ENCODE data around the gene FAM236C. TPM values are rescaled to one million over a fixed set of nuclear protein-coding genes. Genes with fewer than 3 reads are reported as not detected.
"Not testable (repeated sequence)": the region's sequence is repeated elsewhere in the genome, so short reads cannot be mapped to it uniquely, and the experiment has no call there.

FAM236C gene
- not detected for polyA plus RNA-seq (ENCODE audit: insufficient read length in 10 of 10)
- long read RNA-seq, donor 1, result 0 reads
- long read RNA-seq, donor 2, result 0 reads
- long read RNA-seq, donor 3, result 0 reads
- long read RNA-seq, donor 4, result 0 reads
- long read RNA-seq, donor 5, result 0 reads
- long read RNA-seq, donor 6, result 0 reads
- long read RNA-seq, donor 7, result 0 reads
- long read RNA-seq, donor 8, result 0 reads
- long read RNA-seq, donor 9, result 0 reads

DNA sequence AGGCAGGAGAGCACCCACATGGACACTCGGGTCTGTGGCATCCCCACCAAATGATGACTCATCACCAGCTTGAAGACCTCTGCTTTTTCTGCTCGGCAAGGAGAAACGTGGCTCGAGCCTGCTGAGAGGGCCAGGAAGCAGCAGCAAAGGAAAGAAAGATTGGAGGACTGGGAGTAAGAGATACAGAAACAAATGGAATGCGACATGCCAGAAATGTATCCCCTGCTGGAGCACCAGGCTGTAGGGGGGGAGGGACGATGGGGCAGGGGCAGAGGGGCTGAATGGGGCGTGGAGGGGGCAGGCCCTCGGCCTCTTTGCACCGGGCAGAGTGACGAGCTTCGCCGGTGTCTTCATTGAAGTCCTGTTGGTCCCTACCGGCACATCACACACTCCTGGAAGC, at the start of gene FAM236C:
TSS of gene FAM236C (plus strand) at position 301 of the 400 bp plus-strand sequence. CDS start 100 bp downstream, outside the sequence.
- DNase-seq, result not testable (repeated sequence)

DNA sequence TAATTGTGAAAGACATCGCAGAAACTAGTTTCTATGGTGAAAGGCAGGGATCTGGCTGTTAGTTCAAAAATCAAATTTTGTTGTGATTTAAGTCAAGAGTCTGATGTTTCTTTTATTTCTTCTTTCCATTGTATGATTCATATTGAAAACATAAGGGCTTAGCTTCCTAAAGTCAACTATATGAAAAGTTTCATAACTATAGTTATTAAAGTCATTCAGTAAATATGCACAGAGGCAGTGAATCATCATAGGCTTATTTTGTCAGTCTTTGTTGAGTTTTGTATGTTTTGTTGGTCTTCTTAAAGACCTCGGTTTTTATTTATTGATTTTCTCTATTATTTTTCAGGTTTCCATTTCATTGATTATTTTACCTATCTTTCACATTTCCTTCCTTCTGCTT, 29.5 kb upstream of the FAM236C start:
- not testable (repeated sequence) for DNase-seq

GRCh38 chrX:72889740-72890139, 22.7 kb upstream of the FAM236C start:
- DNase-seq, result not testable (repeated sequence)

GRCh38 chrX:72916096-72916495, 3.7 kb downstream of the FAM236C start:
- not testable (repeated sequence) for DNase-seq

- DNase-seq, result not testable (repeated sequence)
Observed at GRCh38 chrX:72932283-72932682, 19.9 kb downstream of the FAM236C start.

- not testable (repeated sequence) for DNase-seq
Observed at GRCh38 chrX:72936455-72936854, 24.0 kb downstream of the FAM236C start.

DNA sequence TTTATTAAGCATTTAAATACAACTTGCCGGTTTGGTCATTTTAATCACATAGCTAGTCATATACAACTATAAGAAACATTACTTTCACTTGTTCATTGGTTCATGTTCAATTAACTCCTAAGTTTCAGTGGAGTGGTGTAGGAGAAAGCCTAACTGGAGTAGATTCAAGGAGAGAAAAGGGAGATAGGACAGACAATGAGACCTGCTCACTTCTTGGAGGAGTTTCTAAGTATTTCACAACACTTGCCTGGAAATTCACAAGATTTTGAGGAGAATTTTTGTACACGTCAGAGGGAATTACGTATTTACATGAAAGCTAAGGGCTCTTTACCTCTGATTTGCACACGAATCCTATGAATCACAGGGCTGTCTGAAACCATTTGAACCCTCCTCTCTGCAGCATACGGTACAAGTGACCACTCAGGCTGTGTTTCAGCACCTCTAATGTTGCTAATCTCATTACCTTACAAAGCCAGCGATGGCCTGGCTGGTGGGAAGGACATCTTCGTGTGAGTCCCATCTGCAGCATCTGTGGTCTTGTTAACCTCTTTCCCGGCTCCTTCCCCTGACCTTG, 24.6 kb downstream of the FAM236C start:
- not testable (repeated sequence) for DNase-seq

DNA sequence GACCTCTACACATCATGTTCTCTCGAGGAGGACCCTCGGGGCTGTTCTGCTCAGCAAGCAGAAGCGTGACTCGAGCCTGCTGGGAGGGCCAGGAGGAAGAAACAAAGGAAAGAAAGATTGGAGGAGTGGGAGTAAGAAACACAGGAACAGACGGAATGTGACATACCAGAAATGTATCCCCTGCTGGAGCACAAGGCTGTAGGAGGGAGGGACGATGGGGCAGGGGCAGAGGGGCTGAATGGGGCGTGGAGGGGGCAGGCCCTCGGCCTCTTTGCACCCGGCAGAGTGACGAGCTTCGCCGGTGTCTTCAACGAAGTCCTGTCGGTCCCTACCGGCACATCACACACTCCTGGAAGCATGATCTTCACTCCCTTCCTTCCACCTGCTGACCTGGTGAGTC, 25.5 kb downstream of the FAM236C start, which contains the start of gene FAM236A:
TSS of gene FAM236A (plus strand) at position 301 of the 400 bp plus-strand sequence. CDS start at position 358, 57 bp downstream.
- DNase-seq, result not testable (repeated sequence)

DNA sequence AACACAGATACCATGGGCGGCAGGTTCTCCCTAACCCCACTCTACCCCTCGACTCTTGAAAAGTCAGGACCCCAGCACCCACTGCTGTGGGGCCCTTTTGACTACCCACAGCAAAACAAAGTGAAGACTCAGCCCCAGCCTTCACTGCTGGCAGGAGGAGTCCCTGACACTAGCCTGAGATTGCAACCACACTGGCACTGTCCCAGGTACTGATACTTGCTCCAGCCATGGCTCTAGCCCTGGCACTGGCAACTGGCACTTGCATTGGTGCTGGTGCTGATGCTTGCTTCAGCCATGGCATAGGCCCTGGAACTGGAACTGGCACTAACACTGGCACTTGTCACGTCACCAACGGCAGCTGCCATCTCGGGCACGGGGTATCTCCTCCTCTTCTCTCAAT, 29.9 kb downstream of the FAM236C start:
- DNase-seq, result not testable (repeated sequence)

- not testable (repeated sequence) for DNase-seq
Observed at GRCh38 chrX:72943035-72943818, 30.8 kb downstream of the FAM236C start.

- not testable (repeated sequence) for DNase-seq
Observed at GRCh38 chrX:72943819-72944169, 31.4 kb downstream of the FAM236C start, which contains the start of gene DMRTC1. TSS of gene DMRTC1 (minus strand) at chrX:72943837. CDS start at chrX:72875694, 68,143 bp downstream.

DNA sequence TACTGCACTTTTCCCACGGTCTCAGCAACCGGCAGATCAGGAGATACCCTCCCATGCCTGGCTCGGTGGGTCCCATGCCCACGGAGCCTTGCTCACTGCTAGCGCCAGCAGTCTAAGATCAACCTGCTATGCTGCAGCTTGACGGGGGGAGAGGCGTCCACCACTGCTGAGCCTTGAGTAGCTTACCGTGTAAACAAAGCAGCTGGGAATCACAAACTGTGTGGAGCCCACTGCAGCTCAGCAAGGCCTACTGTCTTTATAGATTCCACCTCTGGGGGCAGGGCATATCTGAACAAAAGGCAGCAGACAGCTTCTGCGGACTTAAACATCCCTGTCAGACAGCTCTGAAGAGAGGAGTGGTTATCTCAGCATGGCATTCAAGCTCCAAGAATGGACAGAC, 47.6 kb downstream of the FAM236C start:
- DNase-seq, result not testable (repeated sequence)

Other genes with a start within 250 kb of the FAM236C start
- 1 to 10 TPM; 2.8 to 4.3 (median 3.2) TPM for gene PHKA1, start 198.3 kb upstream of the FAM236C start, polyA plus RNA-seq (ENCODE audit: insufficient read length in 10 of 10)
- 1 to 10 TPM in 3 of 10 donors, under 1 TPM in 6, not detected in 1; 0.17 to 1.5 (median 0.62) TPM for gene DMRTC1B, start 135.7 kb upstream of the FAM236C start, polyA plus RNA-seq (ENCODE audit: insufficient read length in 10 of 10)
- not detected for gene FAM236B, start 130.0 kb upstream of the FAM236C start, polyA plus RNA-seq (ENCODE audit: insufficient read length in 10 of 10)
- gene FAM236D, start 104.4 kb upstream of the FAM236C start, polyA plus RNA-seq (ENCODE audit: insufficient read length in 10 of 10), result not detected
- under 1 TPM in 1 of 10 donors, not detected in 9; 0.72 TPM for gene FAM236A, start 25.6 kb downstream of the FAM236C start, polyA plus RNA-seq (ENCODE audit: insufficient read length in 10 of 10)
- under 1 TPM in 3 of 10 donors, not detected in 7; 0.16 to 0.95 (median 0.38) TPM for gene DMRTC1, start 31.2 kb downstream of the FAM236C start, polyA plus RNA-seq (ENCODE audit: insufficient read length in 10 of 10)
- not detected for gene PABPC1L2B, start 90.3 kb downstream of the FAM236C start, polyA plus RNA-seq (ENCODE audit: insufficient read length in 10 of 10)
- under 1 TPM in 1 of 10 donors, not detected in 9; 0.10 TPM for gene PABPC1L2A, start 166.9 kb downstream of the FAM236C start, polyA plus RNA-seq (ENCODE audit: insufficient read length in 10 of 10)

Data from muscle of back (tissue), 13 donors.